Endothelial cell of umbilical vein (primary cell): ENCODE data around the gene KRT3. TPM values are rescaled to one million over a fixed set of nuclear protein-coding genes. Genes with fewer than 3 reads are reported as not detected.

ENCODE experiments used
- BruUV-seq: library from RNA; stranded (reverse); fragments of 400-500 nt; replicated peaks from 2 replicates; lab custom pipeline; 2021; lab: Mats Ljungman, UMichigan
- CTCF ChIA-PET: fragments of 300-600, 350-600 bp; sonication (Branson Sonifier 250); formaldehyde crosslinking; loops from one replicate; lab custom pipeline; 2021; ENCODE audit warnings: antibody characterized with exemption, inconsistent platforms; lab: Charles Lee
- POLR2A ChIA-PET: fragments of 300-600, 350-600 bp; sonication (Branson Sonifier 250); formaldehyde crosslinking; loops from one replicate; lab custom pipeline; 2021; ENCODE audit warnings: antibody characterized with exemption, inconsistent platforms; lab: Charles Lee
- DNase-seq: peaks from one replicate; pipeline ENCODE4 v3.0.0-alpha.2; 2011; ENCODE audit warnings: low read depth, low spot score
- FAIRE-seq: peaks from 2 replicates; lab custom pipeline; 2011; peaks lifted over from hg19 to GRCh38; lab: Jason Lieb, UNC
- H2AFZ ChIP-seq: 2 replicates; pipeline ENCODE4 v1.6.0; 2012; ENCODE audit warnings: low read depth, low read length, control low read depth, inconsistent platforms
- H3K27ac ChIP-seq: 2 replicates; pipeline ENCODE4 v1.5.1; 2011; ENCODE audit warnings: low read depth, mild to moderate bottlenecking, control low read depth, low read length, moderate library complexity; ENCODE audit not compliant: insufficient read depth
- H3K27me3 ChIP-seq, 2 experiments: 2 replicates each; pipeline versions ENCODE4 v1.6.0 to v1.6.1; 2011; ENCODE audit warnings: low read length in 2 of 2, mixed read lengths in 1 of 2; ENCODE audit not compliant: control insufficient read depth in 2 of 2, insufficient read depth in 2 of 2
- H3K36me3 ChIP-seq, 2 experiments: 2 replicates in 1 of 2; 3 replicates in 1 of 2; pipeline ENCODE4 v1.5.1; 2011; ENCODE audit warnings: low read length in 2 of 2, mild to moderate bottlenecking in 1 of 2, moderate library complexity in 1 of 2; ENCODE audit not compliant: control insufficient read depth in 2 of 2, insufficient read depth in 2 of 2; ENCODE audit errors: extremely low read depth in 1 of 2
- H3K4me1 ChIP-seq: 3 replicates; pipeline ENCODE4 v1.5.1; 2011; ENCODE audit warnings: mild to moderate bottlenecking, low read length; ENCODE audit not compliant: control insufficient read depth, insufficient read depth; ENCODE audit errors: extremely low read depth
- H3K4me2 ChIP-seq: 2 replicates; pipeline ENCODE4 v1.6.1; 2011; ENCODE audit warnings: low read length, control low read depth, mixed read lengths; ENCODE audit not compliant: insufficient read depth
- H3K4me3 ChIP-seq, 3 experiments: fragments of 200-600 bp in 1 of 3; sonication (generic), shearing (Covaris generic) in 1 of 3; replicated peaks in 1 of 3; 2 replicates each; pipeline ENCODE4 v1.5.1; 2011 to 2016; ENCODE audit warnings: control low read depth in 3 of 3, low read length in 3 of 3, mild to moderate bottlenecking in 2 of 3, inconsistent platforms in 1 of 3, low read depth in 1 of 3, moderate library complexity in 1 of 3; ENCODE audit not compliant: insufficient read depth in 1 of 3
- H3K79me2 ChIP-seq: 2 replicates; pipeline ENCODE4 v1.6.0; 2012; ENCODE audit warnings: low read length, inconsistent platforms; ENCODE audit not compliant: control insufficient read depth, insufficient read depth
- H3K9ac ChIP-seq: replicated peaks from 2 replicates; pipeline ENCODE3; 2011; ENCODE audit warnings: low read length, control low read depth; ENCODE audit not compliant: insufficient read depth; ENCODE audit errors: extremely low read depth
- H3K9me1 ChIP-seq: replicated peaks from 3 replicates; pipeline ENCODE4 v1.6.0; 2011; ENCODE audit warnings: mild to moderate bottlenecking, low read length; ENCODE audit not compliant: control insufficient read depth, insufficient read depth; ENCODE audit errors: extremely low read depth
- H3K9me3 ChIP-seq: replicated peaks from 2 replicates; pipeline ENCODE4 v1.5.1; 2012; ENCODE audit warnings: low read length, inconsistent platforms; ENCODE audit not compliant: control insufficient read depth, insufficient read depth
- H4K20me1 ChIP-seq: replicated peaks from 2 replicates; pipeline ENCODE3; 2011; ENCODE audit warnings: mild to moderate bottlenecking, low read length; ENCODE audit not compliant: control insufficient read depth, insufficient read depth; ENCODE audit errors: extremely low read depth
- CTCF ChIP-seq, 2 donors: IDR thresholded peaks; 1 replicate in 1 of 2; 2 replicates in 1 of 2; pipeline ENCODE4 v1.5.1; 2011; ENCODE audit warnings: low read length in 2 of 2, mild to moderate bottlenecking in 2 of 2, moderate library complexity in 2 of 2, control low read depth in 1 of 2, inconsistent platforms in 1 of 2, low read depth in 1 of 2; ENCODE audit not compliant: insufficient read depth in 1 of 2; ENCODE audit errors: extremely low read depth in 1 of 2
- EZH2 ChIP-seq: IDR thresholded peaks from 2 replicates; pipeline ENCODE4 v1.6.1; 2012; ENCODE audit warnings: borderline replicate concordance, low read depth, mild to moderate bottlenecking, moderate library complexity, low read length, inconsistent platforms; ENCODE audit not compliant: severe bottlenecking
- FOS ChIP-seq: IDR thresholded peaks from 2 replicates; pipeline ENCODE4 v1.6.1; 2011; ENCODE audit warnings: mild to moderate bottlenecking, low read length, moderate library complexity, borderline replicate concordance; ENCODE audit not compliant: insufficient read depth
- GATA2 ChIP-seq: IDR thresholded peaks from 2 replicates; pipeline ENCODE4 v1.7.0; 2011; ENCODE audit warnings: low read depth, mild to moderate bottlenecking, moderate library complexity, mixed read lengths, low read length; ENCODE audit not compliant: insufficient read length, insufficient read depth
- JUN ChIP-seq: IDR thresholded peaks from 2 replicates; pipeline ENCODE4 v1.6.1; 2011; ENCODE audit warnings: borderline replicate concordance, low read depth; ENCODE audit not compliant: insufficient read length, insufficient read depth
- MAX ChIP-seq: IDR thresholded peaks from 2 replicates; pipeline ENCODE4 v1.6.1; 2011; ENCODE audit not compliant: insufficient read depth, insufficient read length
- MYC ChIP-seq: IDR thresholded peaks from one replicate; pipeline ENCODE4 v1.6.1; 2011; ENCODE audit warnings: mild to moderate bottlenecking, low read depth, low read length
- POLR2A ChIP-seq: IDR thresholded peaks from 2 replicates; pipeline ENCODE4 v1.6.1; 2012; ENCODE audit warnings: low read depth, mild to moderate bottlenecking, control low read depth, low read length
- POLR2AphosphoS5 ChIP-seq: IDR thresholded peaks from 2 replicates; pipeline ENCODE4 v1.6.1; 2012; ENCODE audit warnings: low read depth, mild to moderate bottlenecking, control low read depth, low read length, moderate library complexity; ENCODE audit not compliant: insufficient read depth
- dilution Hi-C: fragments of 300-500 bp; cut with MboI; formaldehyde crosslinking; loops from one replicate; pipeline ENCODE4 v1.15.0; 2019; ENCODE audit warnings: low sequenced_read_pairs; ENCODE audit not compliant: extremely low pct_ligation_motif_present
- intact Hi-C: fragments of 100-400 bp; cut with micrococcal nuclease; formaldehyde crosslinking; loops from one replicate; pipeline ENCODE4 v1.10.0; 2022
- polyA plus RNA-seq, 4 experiments: library from polyadenylated mRNA; depleted of rRNA in 3 of 4; stranded (reverse) in 3 of 4; unstranded in 1 of 4; fragments of >200 nt; gene quantifications; 2 replicates each; pipeline versions ENCODE4 v1.2.1 to v1.2.3, GENCODE V29; 2011 to 2012; ENCODE audit warnings: missing spikeins in 1 of 4
- total RNA-seq: library from RNA; stranded (reverse); gene quantifications from 2 replicates; pipeline ENCODE4 v1.2.3, GENCODE V29; 2021

The KRT3 gene
- total and polyA plus RNA-seq, 2 donors (not counting 3 experiments of a cell fraction or from before 2014, with no cell fraction given): not detected

GRCh38 chr12:52774629-52775250, 21.2 kb downstream of the KRT3 start:
- Histone ChIP-seq H3K79me2 (no peaks in the 10 kb centered on the region), H3K27ac (no peak overlapping the region), H4K20me1 (no peaks in the 10 kb centered on the region), H3K4me2 (no peak overlapping the region), H3K4me1 (no peaks in the 10 kb centered on the region), H3K27me3 (peaks cover 5 to 7% of the 10 kb centered on the region in 2 experiments), H3K9ac (no peak overlapping the region), H3K4me3 (no peak overlapping the region), H3K9me1 (no peaks in the 10 kb centered on the region), H2AFZ (no peak overlapping the region), H3K9me3 (no peaks in the 10 kb centered on the region), H3K36me3 (no peaks in the 10 kb centered on the region)
- no TSS peak for BruUV-seq
- intact Hi-C loops: no loop called here
- dilution Hi-C loops: no loop called here
- CTCF ChIA-PET: no interaction called here
- TF ChIP-seq MYC (no peak), POLR2AphosphoS5 (no peak)
- POLR2A ChIA-PET: no interaction called here
- DNase-seq: no peak
- FAIRE-seq: no peak

- Histone ChIP-seq H3K9ac (no peak overlapping the region), H3K9me3 (no peaks in the 10 kb centered on the region), H3K36me3 (no peaks in the 10 kb centered on the region), H2AFZ (no peak overlapping the region), H3K27me3 (peaks cover 0 to 7% of the 10 kb centered on the region in 2 experiments), H3K27ac (no peak overlapping the region), H3K9me1 (no peaks in the 10 kb centered on the region), H3K79me2 (no peaks in the 10 kb centered on the region), H4K20me1 (no peaks in the 10 kb centered on the region), H3K4me1 (no peaks in the 10 kb centered on the region), H3K4me3 (no peak overlapping the region), H3K4me2 (no peak overlapping the region)
- CTCF ChIA-PET: interaction anchor here (1.1 kb wide), 1 partner anchor 403 kb away, joined by 3 read pairs; no protein-coding TSS in a partner anchor
- intact Hi-C loops (no loop called here), dilution Hi-C loops (no loop called here)
- TF ChIP-seq POLR2A (no peak), POLR2AphosphoS5 (no peak), GATA2 (no peak), MYC (no peak), CTCF (IDR thresholded peaks at IDR 0.05; ENCODE audit: extremely low read depth in 1 of 2, insufficient read depth in 1 of 2, low read depth in 1 of 2, low read length in 2 of 2) (no peak), FOS (no peak), JUN (no peak), MAX (no peak), EZH2 (no peak)
- FAIRE-seq (no peak), DNase-seq (no peak)
- POLR2A ChIA-PET: no interaction called here
- no TSS peak for BruUV-seq
Observed at GRCh38 chr12:52772772-52773171, 23.1 kb downstream of the KRT3 start.
